DMS53 (cell line): Measurements from ENCODE around the gene CCDC141.
"Not testable (repeated sequence)": the region's sequence is repeated elsewhere in the genome, so short reads cannot be mapped to it uniquely, and the experiment has no call there.

Source experiments
- DNase-seq: peaks from one replicate; lab custom pipeline; 2025; lab: John Stamatoyannopoulos, UW

Gene CCDC141

GRCh38 chr2:179049546-179050311 is at the start of gene CCDC141:
Gene CCDC141 (minus strand): TSS chr2:179050137. CDS start chr2:179049941, 196 bp downstream.
- no peak for DNase-seq

GRCh38 chr2:179098080-179098689 is 48.2 kb upstream of the CCDC141 start:
- DNase-seq: no peak

- no peak for DNase-seq
Measured at GRCh38 chr2:179097131-179097530, 47.2 kb upstream of the CCDC141 start.

- DNase-seq: peak; percentile 53
Measured at GRCh38 chr2:179096090-179096489, 46.2 kb upstream of the CCDC141 start.

- DNase-seq: peak; percentile 34
Measured at GRCh38 chr2:179092912-179093311, 43.0 kb upstream of the CCDC141 start.

- DNase-seq: no peak
Measured at GRCh38 chr2:179082697-179083096, 32.8 kb upstream of the CCDC141 start.

- no peak for DNase-seq
Measured at GRCh38 chr2:179081954-179082353, 32.0 kb upstream of the CCDC141 start.

GRCh38 chr2:179072527-179072926 is 22.6 kb upstream of the CCDC141 start:
- DNase-seq: no peak

- no peak for DNase-seq
Measured at GRCh38 chr2:179071810-179072355, 21.9 kb upstream of the CCDC141 start.

GRCh38 chr2:179070895-179071294 is 21.0 kb upstream of the CCDC141 start:
- DNase-seq: no peak

- DNase-seq: no peak
Measured at GRCh38 chr2:179069685-179070084, 19.7 kb upstream of the CCDC141 start.

- DNase-seq: no peak
Measured at GRCh38 chr2:179068991-179069643, 19.2 kb upstream of the CCDC141 start.

GRCh38 chr2:179059026-179059700 is 9.2 kb upstream of the CCDC141 start:
- no peak for DNase-seq

- no peak for DNase-seq
Measured at GRCh38 chr2:179057737-179058136, 7.8 kb upstream of the CCDC141 start.

GRCh38 chr2:179053568-179053967 is 3.6 kb upstream of the CCDC141 start:
- DNase-seq: not testable (repeated sequence)

GRCh38 chr2:179051250-179051649 is 1.3 kb upstream of the CCDC141 start:
- no peak for DNase-seq

- no peak for DNase-seq
Measured at GRCh38 chr2:179050755-179051154, 818 bp upstream of the CCDC141 start.

GRCh38 chr2:179049203-179049545 is 763 bp downstream of the CCDC141 start:
- DNase-seq: no peak

GRCh38 chr2:179048099-179048498 is 1.8 kb downstream of the CCDC141 start:
- DNase-seq: no peak

- not testable (repeated sequence) for DNase-seq
Measured at GRCh38 chr2:179045602-179046001, 4.3 kb downstream of the CCDC141 start.

- DNase-seq: no peak
Measured at GRCh38 chr2:179044500-179044899, 5.4 kb downstream of the CCDC141 start.

- no peak for DNase-seq
Measured at GRCh38 chr2:179037807-179038206, 12.1 kb downstream of the CCDC141 start.
